Central memory CD8-positive, alpha-beta T cell (primary cell): Measurements from ENCODE around the gene DGCR2.
"Not testable (repeated sequence)": the region's sequence is repeated elsewhere in the genome, so short reads cannot be mapped to it uniquely, and the experiment has no call there.

Source experiments
- ATAC-seq: fragments of 150-1000 bp; cut with Tn5 transposase; replicated peaks from 2 replicates; pipeline ENCODE4 v1.10.0; 2022; ENCODE audit warnings: mild to moderate bottlenecking, moderate FRiP score, moderate number of reproducible peaks; ENCODE audit not compliant: poor library complexity, severe bottlenecking; ENCODE audit errors: extremely low read depth
- DNase-seq, 2 donors: peaks; one replicate each; pipeline ENCODE4 v3.0.0; 2021; ENCODE audit warnings: low spot score in 2 of 2
- H3K27ac Mint-ChIP-seq: one replicate; pipeline ENCODE4 v1.8.0; 2022; ENCODE audit warnings: low read depth, mild to moderate bottlenecking, moderate library complexity, mixed read lengths
- H3K27me3 Mint-ChIP-seq: one replicate; pipeline ENCODE4 v1.8.0; 2022; ENCODE audit warnings: mixed read lengths
- H3K36me3 Mint-ChIP-seq: one replicate; pipeline ENCODE4 v1.8.0; 2022; ENCODE audit warnings: mild to moderate bottlenecking, moderate library complexity, mixed read lengths; ENCODE audit not compliant: insufficient read depth
- H3K4me1 Mint-ChIP-seq: one replicate; pipeline ENCODE4 v1.8.0; 2022; ENCODE audit warnings: mixed read lengths
- H3K4me3 Mint-ChIP-seq: one replicate; pipeline ENCODE4 v1.8.0; 2022; ENCODE audit warnings: mild to moderate bottlenecking, moderate library complexity, mixed read lengths
- H3K9me3 Mint-ChIP-seq: one replicate; pipeline ENCODE4 v1.8.0; 2022; ENCODE audit warnings: mixed read lengths

The DGCR2 gene

DNA sequence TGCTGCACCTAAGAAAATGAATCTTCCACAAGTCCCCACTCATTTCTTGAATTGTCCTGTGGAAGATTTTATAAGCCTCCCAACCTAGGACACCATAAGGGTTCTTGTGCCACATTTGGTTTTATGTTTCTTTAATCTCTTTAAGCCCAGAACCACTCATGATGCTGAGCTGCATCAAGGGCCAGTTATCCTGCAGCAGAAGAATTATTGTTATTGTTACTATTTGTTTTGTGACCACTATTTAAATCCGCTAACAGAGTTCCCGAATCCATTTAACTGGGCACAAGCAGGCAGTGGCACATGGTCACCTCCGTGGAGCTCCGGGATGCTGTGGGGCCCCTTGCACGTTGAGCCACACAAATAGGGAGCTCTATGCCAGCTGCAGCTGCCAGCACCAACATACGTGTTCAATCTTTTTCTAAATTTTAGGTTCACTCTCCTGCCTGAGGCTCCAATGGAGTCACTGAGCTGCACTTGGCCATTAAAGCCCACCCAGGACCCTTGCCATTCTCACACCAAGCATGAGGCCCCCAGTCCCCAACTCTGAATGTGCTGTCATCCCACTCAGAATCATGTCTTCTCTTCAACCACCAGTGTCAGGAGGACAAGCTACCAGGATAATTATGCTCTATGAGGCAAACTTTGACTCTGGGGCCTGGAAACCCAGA, 60.6 kb downstream of the DGCR2 start:
- no peaks in the 10 kb centered on the region for H3K9me3 Mint-ChIP-seq
- H3K4me1 Mint-ChIP-seq = peaks cover 31% of the 10 kb centered on the region
- peaks cover 50% of the 10 kb centered on the region for H3K36me3 Mint-ChIP-seq

DNA sequence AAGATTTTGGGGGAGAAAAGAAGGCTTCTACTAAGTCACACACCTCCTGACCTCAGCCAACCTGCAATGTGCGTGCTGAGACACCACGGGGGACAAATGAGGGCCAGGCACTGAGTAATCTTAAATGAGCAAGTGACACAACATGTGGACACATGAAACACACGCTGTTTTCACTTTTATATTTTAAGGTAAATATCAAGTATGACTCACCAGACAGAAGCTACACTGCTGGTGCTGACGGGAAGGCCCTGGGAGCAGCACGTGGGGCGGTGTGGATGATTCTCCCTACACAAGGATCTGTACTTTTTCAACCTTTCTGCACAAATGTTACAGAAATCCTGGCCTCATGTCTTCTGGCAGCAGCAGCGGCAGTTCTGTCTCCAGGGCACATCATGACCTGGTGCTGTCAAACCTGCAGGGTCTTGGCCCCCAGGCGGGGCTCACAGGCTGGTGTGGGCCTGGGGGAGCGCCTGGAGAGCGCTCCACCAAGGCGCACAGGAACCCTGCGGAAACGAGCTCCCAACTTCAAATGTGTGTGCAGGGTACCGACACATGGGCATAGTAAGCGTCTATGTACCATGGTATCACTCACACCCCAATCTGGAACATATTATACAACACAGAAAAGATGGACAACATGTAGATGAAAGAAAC, 61.7 kb downstream of the DGCR2 start:
- Mint-ChIP-seq H3K9me3 (no peaks in the 10 kb centered on the region), H3K36me3 (peaks cover 47% of the 10 kb centered on the region), H3K27ac (no peak overlapping the region), H3K4me3 (no peak overlapping the region), H3K4me1 (peaks cover 32% of the 10 kb centered on the region), H3K27me3 (no peaks in the 10 kb centered on the region)
- DNase-seq = no peak
- ATAC-seq = no peak

More for the DNA sequence above, 60.6 kb downstream of the DGCR2 start:
- Mint-ChIP-seq H3K4me3 (no peak overlapping the region), H3K27me3 (no peaks in the 10 kb centered on the region), H3K27ac (no peak overlapping the region)
- ATAC-seq (no peak), DNase-seq (no peak)

DNA sequence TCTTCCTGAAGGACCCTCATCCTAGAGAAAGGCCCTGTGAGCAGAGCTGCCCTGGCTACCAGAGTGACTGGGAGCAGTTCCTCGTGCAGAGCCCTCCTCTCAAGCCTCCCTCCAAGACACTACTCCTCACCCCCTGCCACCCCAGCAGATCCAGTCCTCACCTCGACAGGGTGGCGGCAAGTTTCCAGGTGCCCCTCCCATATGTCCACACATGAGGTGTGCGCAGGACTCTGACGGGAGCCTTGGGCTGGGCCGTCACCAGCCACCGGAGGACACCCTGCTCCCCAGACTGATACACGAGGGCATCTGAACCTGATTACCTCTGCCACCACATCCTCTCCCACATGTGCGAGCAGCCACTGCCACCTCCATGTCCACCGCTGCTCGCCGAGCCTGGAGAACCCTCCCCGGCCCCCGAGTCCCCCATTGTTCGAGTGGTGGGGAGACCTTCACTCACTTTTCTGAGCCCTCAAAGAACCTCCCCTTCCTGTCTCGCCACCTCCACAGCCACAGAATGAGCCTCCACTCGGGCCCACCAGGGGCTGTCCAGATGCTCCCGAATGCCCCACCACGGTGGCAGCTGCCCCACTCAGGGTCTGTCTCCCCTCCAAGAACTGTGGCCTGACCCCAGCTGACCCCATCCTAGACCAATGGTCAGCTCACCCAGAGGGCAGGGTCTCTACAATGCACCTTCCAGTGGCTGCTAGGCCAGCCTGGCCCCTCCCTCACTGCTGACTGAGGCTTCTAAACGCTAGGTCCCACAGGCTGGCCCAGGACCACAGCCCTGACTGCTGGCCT, 62.5 kb downstream of the DGCR2 start:
- no peaks in the 10 kb centered on the region for H3K9me3 Mint-ChIP-seq
- peaks cover 47% of the 10 kb centered on the region for H3K36me3 Mint-ChIP-seq
- peaks cover 31% of the 10 kb centered on the region for H3K4me1 Mint-ChIP-seq
- no peaks in the 10 kb centered on the region for H3K27me3 Mint-ChIP-seq
- no peak for DNase-seq
- no peak for ATAC-seq
- no peak overlapping the region for H3K4me3 Mint-ChIP-seq
- peak overlapping the region; percentile 78 for H3K27ac Mint-ChIP-seq

DNA sequence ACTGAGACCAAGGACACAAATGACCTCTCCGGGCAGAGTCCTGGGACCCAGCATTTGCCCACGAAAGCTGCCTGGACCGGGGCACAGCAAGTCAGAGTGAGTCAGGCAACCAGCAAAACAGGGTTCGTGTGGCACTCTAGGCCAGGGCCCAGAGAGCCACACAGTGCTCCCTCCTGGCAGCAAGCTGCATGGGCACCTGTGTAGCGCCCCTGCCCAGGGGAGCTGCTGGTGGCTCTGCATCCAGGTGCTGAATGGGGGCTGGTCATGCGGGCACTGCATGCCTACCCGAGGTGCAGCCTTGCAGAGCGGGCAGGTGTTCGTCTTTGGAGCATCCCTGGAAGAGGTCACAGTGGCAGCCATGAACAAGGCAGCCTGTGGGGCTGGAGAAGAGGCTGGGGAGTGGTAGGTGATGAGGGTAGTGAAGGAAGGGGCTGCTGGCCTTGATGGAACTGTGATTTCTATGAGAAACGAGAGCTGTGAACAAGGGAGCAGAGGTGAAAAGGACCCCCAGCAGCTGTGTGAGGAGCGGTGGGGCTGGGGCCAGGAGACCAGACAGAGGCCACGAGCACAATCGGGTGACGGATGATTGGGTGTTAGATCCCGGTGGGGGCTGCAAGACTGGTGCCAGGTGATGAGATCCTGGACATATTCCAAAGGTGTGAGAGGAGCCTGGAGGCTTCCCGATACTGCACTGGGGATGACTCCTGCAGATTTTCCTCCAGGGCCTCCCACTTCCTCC, 63.3 kb downstream of the DGCR2 start:
- no peaks in the 10 kb centered on the region for H3K9me3 Mint-ChIP-seq
- peaks cover 35% of the 10 kb centered on the region for H3K4me1 Mint-ChIP-seq
- ATAC-seq (no peak), DNase-seq (no peak)
- peaks cover 48% of the 10 kb centered on the region for H3K36me3 Mint-ChIP-seq
- no peak overlapping the region for H3K4me3 Mint-ChIP-seq
- peak overlapping the region; percentile 78 for H3K27ac Mint-ChIP-seq
- no peaks in the 10 kb centered on the region for H3K27me3 Mint-ChIP-seq

DNA sequence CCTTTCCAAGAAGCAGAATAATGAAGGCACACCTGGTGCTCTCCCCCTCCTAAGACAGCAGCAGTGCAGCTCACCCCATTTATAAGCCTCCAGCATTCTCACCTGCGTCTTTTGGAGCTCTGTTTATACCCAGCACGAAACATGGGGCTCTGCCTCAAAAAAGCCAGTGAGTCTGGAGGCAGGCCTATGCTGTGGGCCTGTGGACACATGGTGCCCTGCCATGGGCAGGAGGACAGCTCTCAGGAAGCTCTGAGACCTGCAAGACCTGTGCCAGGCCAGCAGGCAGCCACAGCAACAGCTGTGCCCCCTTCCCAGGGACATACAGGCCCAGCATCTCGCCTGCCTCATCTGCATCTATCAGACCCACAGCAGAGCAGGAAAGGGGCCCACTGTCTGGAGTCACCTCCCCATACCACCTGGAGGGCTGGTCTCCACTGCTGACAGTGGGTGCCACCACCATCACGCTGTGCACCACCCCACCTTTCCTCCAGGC, 64.2 kb downstream of the DGCR2 start:
- ATAC-seq (no peak), DNase-seq (no peak)
- Mint-ChIP-seq H3K4me1 (peaks cover 42% of the 10 kb centered on the region), H3K9me3 (no peaks in the 10 kb centered on the region), H3K36me3 (peaks cover 52% of the 10 kb centered on the region), H3K27ac (peak overlapping the region; percentile 78), H3K27me3 (no peaks in the 10 kb centered on the region), H3K4me3 (no peak overlapping the region)

DNA sequence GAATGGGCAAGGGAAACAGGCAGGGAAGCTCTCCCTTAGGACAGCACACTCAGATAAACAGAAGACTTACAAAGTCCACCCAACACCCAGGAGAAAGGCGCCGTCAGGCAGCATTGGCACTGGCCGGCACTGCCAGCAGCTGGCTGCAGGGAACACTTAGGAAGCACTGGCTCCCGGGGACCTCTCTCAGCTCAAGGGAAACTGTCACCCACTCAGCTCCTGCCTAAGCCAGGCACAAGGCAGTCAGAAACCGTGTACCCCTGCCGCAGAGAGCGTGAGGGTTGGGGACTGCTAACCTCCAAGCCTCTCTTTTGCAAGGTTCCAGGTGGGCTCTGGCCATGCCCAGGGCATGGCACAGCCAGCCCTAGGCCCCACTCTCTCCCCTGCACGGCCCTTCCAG, 64.7 kb downstream of the DGCR2 start:
- H3K27me3 Mint-ChIP-seq = no peaks in the 10 kb centered on the region
- no peak overlapping the region for H3K4me3 Mint-ChIP-seq
- H3K27ac Mint-ChIP-seq = no peak overlapping the region
- ATAC-seq (no peak), DNase-seq (no peak)
- peaks cover 55% of the 10 kb centered on the region for H3K36me3 Mint-ChIP-seq
- peaks cover 42% of the 10 kb centered on the region for H3K4me1 Mint-ChIP-seq
- H3K9me3 Mint-ChIP-seq = no peaks in the 10 kb centered on the region

DNA sequence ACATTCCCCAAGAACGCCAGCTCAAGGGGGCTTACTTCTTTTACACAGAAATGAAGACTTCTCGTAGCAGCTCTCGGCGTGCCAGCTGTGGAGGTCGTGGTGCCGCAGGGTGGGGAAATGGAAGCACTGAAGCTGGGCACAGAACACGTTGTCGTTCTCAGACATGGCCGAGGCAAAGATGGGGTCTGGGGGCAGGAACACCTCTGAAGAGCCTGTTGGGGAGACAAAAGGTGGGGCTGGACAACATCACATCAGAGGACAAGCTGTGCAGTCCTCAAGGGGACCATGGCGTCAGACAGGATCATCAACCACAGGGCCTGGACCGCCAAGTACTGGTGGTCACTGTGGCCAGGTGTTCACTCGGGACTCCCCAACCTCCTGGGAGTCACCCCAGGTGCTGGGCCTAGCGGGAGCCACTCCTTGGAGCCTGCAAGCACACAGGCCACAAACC, 65.2 kb downstream of the DGCR2 start:
- Mint-ChIP-seq H3K27ac (peak overlapping the region; percentile 41), H3K4me3 (no peak overlapping the region), H3K36me3 (peaks cover 59% of the 10 kb centered on the region), H3K9me3 (no peaks in the 10 kb centered on the region), H3K27me3 (no peaks in the 10 kb centered on the region), H3K4me1 (peaks cover 44% of the 10 kb centered on the region)
- DNase-seq (no peak), ATAC-seq (no peak)

DNA sequence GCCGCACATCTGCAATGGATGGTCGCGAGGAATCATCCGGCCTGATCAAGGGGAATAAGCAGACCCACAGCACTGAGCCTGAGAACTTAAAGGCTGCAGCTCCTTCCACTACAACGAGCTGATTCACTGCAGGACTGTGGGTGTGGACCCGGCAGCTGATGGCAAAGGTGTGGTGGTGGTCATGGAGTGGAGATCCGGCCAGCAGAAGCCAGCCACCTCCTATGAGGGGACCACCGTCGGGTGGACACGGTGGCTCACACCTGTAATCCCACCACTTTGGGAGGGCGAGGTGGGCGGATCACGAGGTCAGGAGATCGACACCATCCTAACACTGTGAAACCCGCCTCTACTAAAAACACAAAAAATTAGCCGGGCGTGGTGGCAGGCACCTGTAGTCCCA, 66.4 kb downstream of the DGCR2 start:
- no peak for ATAC-seq
- no peak for DNase-seq
- no peaks in the 10 kb centered on the region for H3K27me3 Mint-ChIP-seq
- no peak overlapping the region for H3K4me3 Mint-ChIP-seq
- H3K4me1 Mint-ChIP-seq = peaks cover 52% of the 10 kb centered on the region
- H3K27ac Mint-ChIP-seq = no peak overlapping the region
- H3K9me3 Mint-ChIP-seq = no peaks in the 10 kb centered on the region
- peaks cover 60% of the 10 kb centered on the region for H3K36me3 Mint-ChIP-seq

DNA sequence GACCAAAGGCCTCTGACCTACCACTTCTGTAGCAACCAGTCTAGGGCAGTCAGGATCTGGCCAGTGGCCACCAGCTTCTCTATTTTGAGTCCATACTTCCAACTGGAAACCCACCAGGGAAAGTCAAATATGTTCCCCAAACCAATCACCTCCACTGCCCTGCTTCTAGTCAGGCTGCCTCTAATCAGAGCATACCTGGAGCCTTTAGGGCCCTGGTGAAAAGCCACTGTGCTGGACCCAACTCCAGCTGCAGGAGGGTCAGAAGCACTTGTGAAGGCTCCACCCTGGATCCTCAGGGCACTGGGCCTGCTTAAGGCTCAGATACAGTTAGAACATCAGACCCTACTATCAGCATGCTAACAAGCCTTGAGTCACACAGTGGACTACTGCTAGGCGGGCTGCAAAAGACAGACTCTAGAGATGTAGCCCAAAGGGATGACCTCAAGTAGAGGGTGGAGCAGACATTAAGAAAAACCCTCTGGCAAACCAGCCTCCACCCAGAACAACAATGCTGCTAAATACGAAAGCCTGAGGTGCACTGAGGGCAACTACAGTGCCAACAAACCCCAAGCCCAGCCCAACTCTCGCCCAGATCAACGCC, 69.2 kb downstream of the DGCR2 start:
- ATAC-seq = no peak
- Mint-ChIP-seq H3K9me3 (no peaks in the 10 kb centered on the region), H3K27ac (no peak overlapping the region), H3K4me3 (no peak overlapping the region), H3K4me1 (peaks cover 37% of the 10 kb centered on the region), H3K27me3 (no peaks in the 10 kb centered on the region), H3K36me3 (peaks cover 65% of the 10 kb centered on the region)
- DNase-seq = no peak

DNA sequence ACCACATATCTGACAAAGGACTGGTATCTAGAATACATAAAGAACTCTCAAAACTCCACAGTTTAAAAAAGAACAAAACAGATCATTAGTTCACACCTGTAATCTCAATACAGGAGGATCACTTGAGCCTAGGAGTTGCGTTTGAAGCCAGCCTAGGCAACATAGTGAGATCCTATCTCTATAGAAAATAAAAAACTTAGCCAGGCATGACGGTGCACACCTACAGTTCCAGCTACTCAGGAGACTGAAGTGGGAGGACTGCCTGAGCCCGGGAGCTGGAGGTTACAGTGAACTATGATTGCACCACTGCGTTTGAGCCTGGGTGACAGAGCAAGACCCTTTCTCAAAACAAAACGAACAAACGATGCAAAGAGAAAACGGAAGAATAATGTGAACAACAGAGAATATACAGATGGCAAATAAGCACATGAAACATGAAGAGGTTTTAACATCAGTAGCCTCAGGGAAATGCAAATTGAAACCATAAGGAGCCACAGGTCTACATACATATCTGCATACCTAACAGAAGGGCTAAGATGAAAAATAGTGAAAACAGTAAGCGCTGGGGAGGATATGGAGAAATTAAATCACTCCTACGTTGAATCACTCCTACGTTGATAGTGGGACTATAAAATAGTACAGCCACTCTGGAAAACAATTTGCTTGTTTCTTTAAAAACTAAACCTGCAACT, 70.7 kb downstream of the DGCR2 start:
- no peaks in the 10 kb centered on the region for H3K9me3 Mint-ChIP-seq
- peak overlapping the region; percentile 4 for H3K27ac Mint-ChIP-seq
- DNase-seq (no peak), ATAC-seq (no peak)
- H3K4me3 Mint-ChIP-seq = no peak overlapping the region
- H3K36me3 Mint-ChIP-seq = peaks cover 72% of the 10 kb centered on the region
- no peaks in the 10 kb centered on the region for H3K27me3 Mint-ChIP-seq
- H3K4me1 Mint-ChIP-seq = peaks cover 25% of the 10 kb centered on the region

DNA sequence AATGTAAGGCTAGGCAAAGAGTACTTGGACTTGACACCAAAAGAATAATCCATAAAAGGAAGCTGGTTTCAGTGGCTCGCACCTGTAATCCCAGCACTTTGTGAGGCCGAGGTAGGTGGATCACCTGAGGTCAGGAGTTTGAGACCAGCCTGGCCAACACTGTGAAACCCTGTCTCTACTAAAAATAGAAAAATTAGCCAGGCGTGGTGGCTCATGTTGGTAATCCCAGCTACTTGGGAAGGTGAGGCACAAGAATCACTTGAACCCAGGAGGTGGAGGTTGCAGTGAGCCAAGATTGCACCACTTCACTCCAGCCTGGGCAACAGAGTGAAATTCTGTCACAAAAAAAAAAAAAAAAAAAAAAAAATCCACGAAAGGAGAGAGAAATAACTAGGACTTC, 71.4 kb downstream of the DGCR2 start:
- not testable (repeated sequence) for H3K9me3 Mint-ChIP-seq, H3K27me3 Mint-ChIP-seq, H3K4me3 Mint-ChIP-seq

More for the DNA sequence above, 71.4 kb downstream of the DGCR2 start:
- Mint-ChIP-seq H3K27ac (peak overlapping the region; percentile 4), H3K36me3 (peaks cover 76% of the 10 kb centered on the region), H3K4me1 (peaks cover 25% of the 10 kb centered on the region)
- DNase-seq, ATAC-seq: not testable (repeated sequence)
